Posterior vena cava (tissue), 2 donors: Measurements from ENCODE around the gene USP50. TPM values are rescaled to one million over a fixed set of nuclear protein-coding genes. Genes with fewer than 3 reads are reported as not detected.
"Not testable (repeated sequence)": the region's sequence is repeated elsewhere in the genome, so short reads cannot be mapped to it uniquely, and the experiment has no call there.

Experiments
- DNase-seq: peaks from one replicate; pipeline ENCODE4 v3.0.0-alpha.2; 2020; ENCODE audit warnings: low spot score
- intact Hi-C, 2 donors: fragments of 100-400 bp; cut with DNase I; formaldehyde crosslinking; loops; one replicate each; pipeline versions ENCODE4 v1.14.1 to v1.14.2; 2022 to 2023
- total RNA-seq, 2 donors: library from RNA; stranded (reverse); fragmentation: NEBNext Ultra II Directional; extraction: Animal tissue kit (Norgen Biotek cat#: 25700); gene quantifications; one replicate each; pipeline ENCODE4 v1.2.1, GENCODE V29; 2021
- donor health status: DM: yes; HTN: yes; CAD: no.
- donor health status: DM: yes; HTN: yes; CAD: no.

USP50 gene
- total RNA-seq, 2 donors from 2014 or later = 0.86 to 1.1 TPM

GRCh38 chr15:50513001-50513400 is 33.5 kb downstream of the USP50 start:
- intact Hi-C loops = no loop called here
- DNase-seq = no peak

DNA sequence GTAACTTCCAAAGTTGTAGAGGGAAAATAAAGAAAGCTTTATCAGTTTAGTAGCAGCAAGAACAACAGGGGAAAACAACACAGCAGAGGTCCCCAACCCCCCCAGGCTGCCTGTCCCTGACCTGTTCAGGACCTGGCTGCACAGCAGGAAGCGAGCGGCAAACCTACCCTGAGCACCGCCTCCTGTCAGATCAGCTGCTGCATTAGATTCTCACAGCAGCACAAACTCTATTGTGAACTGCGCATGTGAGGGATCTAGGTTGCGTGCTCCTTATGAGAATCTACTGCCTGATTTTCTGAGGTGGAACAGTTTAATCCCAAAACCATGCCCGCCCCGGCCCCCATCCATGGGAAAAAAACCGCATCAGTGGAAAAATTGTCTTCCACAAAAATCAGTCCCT is 40.3 kb downstream of the USP50 start:
- intact Hi-C loops = no loop called here
- no peak for DNase-seq

GRCh38 chr15:50505656-50506055 is 40.8 kb downstream of the USP50 start:
- intact Hi-C loops, DNase-seq: not testable (repeated sequence)

GRCh38 chr15:50503144-50503543 is 43.3 kb downstream of the USP50 start:
- DNase-seq = no peak
- intact Hi-C loops = no loop called here

DNA sequence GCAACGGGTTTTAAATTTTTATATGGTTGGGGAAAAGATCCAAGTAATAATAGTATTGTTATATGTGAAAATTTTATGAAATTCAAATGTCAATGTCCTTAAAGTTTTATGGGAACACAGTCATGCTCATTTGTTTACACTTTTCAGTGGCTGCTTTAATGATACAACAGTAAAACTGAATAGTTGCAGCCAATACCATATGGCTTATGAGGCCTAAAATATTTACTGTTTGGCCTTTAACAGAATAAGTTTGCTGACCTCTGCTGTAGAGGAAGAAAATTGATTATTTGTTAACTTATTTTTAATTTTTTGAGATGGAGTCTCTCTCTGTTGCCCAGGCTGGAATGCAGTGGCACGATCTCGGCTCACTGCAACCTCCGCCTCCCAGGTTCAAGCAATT is 44.7 kb downstream of the USP50 start:
- DNase-seq = no peak
- intact Hi-C loops = no loop called here

DNA sequence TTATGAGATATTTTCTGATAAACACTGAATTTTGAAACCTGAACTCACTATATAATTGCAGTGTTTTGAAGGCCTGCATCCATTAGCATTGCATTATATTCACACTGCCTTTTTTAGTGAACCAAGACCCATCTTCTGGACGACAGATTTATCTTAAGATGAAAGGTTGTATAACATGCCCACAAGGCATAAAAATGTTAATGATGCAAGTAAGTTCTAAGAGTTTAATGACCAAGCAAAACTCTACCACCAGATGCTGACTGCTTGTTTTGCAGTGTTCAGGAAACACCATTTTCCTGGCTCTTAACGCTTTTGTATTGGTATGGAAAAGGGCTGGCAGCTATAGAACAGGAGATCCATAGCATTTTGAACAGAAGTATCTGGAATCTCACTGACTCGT is 46.1 kb downstream of the USP50 start:
- intact Hi-C loops = no loop called here

GRCh38 chr15:50496692-50497091 is 49.8 kb downstream of the USP50 start:
- intact Hi-C loops = no loop called here

More for the DNA sequence above, 46.1 kb downstream of the USP50 start:
- DNase-seq = no peak

GRCh38 chr15:50494547-50494946 is 51.9 kb downstream of the USP50 start:
- intact Hi-C loops, DNase-seq: not testable (repeated sequence)

More at GRCh38 chr15:50496692-50497091, 49.8 kb downstream of the USP50 start:
- no peak for DNase-seq

DNA sequence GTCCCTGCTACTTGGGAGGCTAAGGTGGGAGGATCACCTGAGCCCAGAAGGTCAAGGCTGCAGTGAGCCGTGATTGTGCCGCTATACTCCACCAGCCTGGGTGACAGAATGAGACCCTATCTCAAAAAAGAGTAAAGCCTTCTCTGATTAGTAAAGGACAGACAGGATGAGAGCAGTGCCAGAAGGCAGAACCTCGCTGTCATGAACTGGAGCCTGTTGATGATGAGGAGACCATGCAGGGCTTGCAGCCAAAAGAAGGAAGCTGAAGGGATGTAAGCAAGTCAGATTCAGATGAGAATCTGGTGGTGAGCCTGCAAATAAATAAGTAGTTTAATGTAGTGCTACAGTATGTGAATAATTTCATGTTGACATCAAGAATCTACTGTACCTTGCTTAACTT is 52.8 kb downstream of the USP50 start:
- intact Hi-C loops = no loop called here
- DNase-seq = no peak

- intact Hi-C loops = no loop called here
- no peak for DNase-seq
These were observed 59.2 kb downstream of the USP50 start for GRCh38 chr15:50487287-50487686.

- DNase-seq = no peak
- intact Hi-C loops = no loop called here
These were observed 61.1 kb downstream of the USP50 start for GRCh38 chr15:50485389-50485788.

DNA sequence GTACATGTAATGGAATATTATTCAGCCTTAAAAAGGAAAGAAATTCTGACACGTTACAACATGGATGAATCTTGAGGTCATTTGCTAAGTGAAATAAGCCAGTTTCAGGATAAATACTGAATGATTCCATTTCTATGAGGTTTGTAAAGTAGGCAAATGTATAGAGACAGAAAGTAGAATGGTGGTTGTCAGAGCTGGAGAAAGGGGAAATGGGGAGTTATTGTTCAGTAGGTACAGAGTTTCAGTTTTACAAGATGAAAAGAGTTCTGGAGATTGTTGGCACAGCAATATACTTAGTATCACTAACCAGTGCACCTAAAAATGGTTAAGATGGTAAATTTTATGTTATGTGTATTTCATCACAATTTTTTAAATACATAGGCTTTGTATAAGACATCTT is 61.7 kb downstream of the USP50 start:
- intact Hi-C loops = no loop called here
- DNase-seq = no peak

DNA sequence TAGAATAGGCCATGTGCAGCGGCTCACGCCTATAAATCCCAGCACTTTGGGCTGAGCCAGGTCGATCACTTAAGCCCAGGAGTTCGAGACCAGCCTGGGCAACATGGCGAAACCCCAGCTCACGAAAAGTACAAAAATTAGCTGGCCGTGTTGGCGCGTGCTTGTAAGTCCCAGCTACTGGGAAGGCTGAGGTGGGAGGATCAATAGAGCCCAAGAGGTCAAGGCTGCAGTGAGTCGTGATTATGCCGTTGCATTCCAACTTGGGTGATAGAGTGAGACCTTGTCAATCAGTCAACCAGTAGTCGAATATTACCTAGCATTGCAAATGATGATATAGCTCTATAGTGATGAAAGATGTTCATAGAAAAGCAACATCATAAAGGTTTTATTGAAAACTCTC is 70.3 kb downstream of the USP50 start:
- DNase-seq = no peak
- intact Hi-C loops = no loop called here

DNA sequence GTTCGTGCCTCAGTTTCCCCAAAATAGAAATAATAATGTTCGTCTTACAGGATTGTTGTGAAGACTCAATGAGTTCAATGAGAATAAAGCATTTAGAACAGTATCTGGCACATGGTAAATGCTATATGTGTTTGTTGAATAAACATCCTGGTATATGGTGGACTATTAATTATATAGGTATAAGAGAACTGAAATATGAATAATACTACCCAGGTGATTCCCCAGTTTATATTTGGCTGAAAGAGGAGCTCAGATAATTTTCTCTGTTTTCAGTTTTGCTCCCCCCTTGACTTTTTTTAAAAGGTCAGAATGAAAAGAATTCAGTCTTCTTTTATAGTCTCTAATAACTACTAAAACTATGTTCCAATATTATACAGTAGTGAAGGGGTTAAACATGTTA is 75.4 kb downstream of the USP50 start:
- intact Hi-C loops = no loop called here
- no peak for DNase-seq

DNA sequence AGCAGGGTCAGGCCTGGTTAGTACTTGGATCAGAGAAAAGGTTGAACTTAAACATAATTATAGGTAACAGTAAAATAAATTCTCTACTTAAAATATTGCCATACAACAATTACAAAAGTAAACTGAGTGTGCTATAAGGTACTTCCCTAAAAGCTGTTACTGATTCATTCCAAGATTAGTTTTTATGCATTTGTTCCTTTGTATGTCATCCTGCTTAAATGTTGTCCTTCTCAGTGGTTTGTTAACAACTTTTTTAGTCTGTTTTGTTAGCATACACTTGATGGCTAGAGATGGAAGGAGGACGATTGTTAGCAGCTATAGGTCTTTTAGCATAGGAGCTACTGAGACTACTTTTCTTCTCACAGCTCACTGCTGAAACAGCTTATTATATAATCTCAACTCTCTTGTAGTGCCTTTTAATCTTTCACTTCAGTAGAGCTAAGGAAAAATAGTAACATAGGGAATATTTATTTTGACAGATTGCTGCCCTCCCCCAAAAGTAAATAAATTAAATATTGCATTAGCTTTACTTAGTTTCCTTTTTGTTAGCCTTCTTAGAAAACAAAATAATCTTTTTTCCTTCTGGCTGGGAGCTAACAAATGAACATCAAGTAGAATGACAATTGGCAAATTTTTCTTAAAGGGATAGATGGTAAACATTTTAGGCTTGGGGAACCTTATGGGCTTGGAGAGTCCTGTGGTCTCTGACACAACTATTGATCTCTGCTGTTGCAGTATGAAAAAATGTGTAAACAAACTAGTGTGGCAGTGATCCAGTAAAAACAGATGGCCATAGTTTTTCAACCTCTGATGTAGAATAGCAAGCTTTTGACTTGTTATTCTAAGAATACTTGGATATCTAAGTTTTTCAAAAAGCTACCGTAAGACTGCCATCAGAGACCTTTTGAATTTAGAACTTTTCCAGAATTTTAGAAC is 82.8 kb downstream of the USP50 start:
- DNase-seq = no peak
- intact Hi-C loops = no loop called here

GRCh38 chr15:50458348-50459112 is 87.9 kb downstream of the USP50 start:
- intact Hi-C loops = no loop called here

GRCh38 chr15:50452927-50453326 is 93.5 kb downstream of the USP50 start:
- no peak for DNase-seq
- intact Hi-C loops = no loop called here

More at GRCh38 chr15:50458348-50459112, 87.9 kb downstream of the USP50 start:
- DNase-seq = no peak
